HG03378 (cell line): Measurements from ENCODE around the gene SERPINE1.

Experiments
- ATAC-seq: cut with Tn5 transposase; IDR thresholded peaks from one replicate; pipeline ENCODE4 v1.9.1; 2021; ENCODE audit warnings: mild to moderate bottlenecking, moderate library complexity; ENCODE audit not compliant: unreplicated experiment

SERPINE1 gene

DNA sequence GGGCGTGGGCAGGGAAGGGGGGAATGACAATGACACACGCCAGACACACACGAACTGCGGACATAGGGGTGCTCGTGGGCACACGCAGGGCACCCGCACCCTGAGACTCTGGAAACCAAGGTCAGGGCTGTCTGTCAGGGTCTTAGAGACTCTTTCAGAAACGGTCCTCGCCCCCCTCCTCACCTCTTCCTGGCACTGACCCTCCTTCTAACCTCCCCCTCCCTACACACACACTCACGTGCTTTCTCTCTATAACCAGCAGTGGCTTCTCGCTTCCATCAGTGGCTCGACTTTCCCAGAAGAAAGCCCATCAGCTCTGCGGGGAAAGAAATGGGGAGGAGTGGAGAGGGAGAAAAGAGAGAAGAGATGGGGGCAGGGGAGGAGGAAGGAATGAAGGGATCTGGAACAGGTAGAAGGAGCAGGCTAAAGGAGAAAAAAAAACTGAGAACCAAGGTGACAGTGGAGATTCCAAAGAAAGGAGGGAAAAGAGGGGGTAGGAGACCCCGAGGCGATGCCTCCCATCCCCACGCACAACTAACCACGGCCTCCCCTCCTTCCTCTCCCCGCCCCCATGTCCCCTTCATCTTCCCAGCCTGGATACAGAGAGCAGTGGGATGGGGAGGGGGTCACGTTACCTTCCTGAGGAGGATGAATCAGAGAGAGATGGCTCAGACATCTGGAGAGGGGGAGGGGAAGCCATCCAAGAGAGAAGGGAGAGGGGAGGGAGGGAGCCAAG, 40.2 kb downstream of the SERPINE1 start:
- ATAC-seq: no peak

DNA sequence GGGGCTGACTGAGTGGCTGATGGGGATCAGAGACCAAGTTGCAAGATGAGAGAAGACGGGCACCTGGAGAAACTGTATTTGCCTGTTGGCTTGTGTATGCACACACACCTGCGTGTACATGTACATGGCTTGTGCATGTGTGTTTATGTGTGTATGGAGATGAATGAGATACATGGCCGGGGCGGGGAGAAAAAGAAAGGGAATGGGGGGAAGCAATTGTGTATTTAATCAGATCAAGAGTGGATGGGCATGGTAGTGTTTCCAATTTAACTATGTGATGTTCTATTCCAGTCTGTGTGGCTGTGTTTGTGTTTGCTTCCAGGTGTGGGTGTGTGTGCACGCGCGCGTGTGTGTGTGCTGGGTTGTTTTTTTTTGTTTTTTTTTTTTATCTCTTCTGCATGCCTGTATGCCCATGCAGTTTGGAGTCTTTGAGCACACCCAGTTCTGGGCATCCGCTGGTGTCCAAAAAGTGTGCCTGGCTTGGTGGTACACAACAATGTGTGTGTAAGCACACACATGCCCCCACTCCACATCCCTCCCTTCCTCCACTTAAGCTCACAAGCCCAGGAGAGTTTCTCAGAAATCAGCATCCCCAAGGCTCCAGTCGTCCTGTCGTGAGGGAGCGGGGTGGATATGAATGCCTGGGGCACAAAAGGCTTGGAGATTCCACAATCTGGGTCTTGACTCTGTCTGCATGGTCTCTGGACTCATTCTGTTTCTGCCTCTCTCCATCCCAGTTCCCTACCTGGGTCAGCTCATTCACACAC, 40.9 kb downstream of the SERPINE1 start:
- ATAC-seq: no peak

GRCh38 chr7:101168412-101169049, 41.6 kb downstream of the SERPINE1 start:
- ATAC-seq: no peak

DNA sequence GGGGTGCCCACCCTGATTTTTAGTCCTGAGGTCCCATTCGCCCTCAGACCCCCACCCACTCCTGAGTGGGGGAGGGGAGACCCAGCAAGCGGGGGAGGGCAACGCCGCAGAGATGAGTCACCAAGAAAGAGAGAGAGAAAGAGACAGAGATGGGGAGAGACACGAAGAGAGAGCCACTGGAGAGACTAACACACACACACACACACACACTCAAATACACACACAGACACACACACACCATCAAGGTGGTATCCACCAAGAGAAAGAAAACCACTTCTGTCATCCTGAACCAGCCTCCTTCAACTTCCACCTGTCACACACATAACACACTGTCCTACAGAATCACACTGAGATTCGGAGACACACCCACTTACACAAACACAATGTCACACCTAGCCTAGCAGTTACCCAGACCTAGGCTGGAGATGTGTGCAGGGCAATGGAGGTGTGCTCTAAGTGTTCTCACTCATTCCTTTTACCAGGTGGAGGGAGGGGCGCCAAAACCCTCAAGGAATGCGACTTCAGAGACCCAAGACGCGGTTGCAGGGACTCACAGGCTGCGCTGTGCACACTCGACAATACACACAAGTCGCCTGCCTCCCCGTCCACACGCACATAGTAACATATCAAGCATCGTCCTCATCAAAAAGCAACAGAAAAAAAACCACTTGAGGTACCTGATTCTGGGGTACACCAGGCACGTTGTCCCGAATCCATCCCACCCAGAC, 42.4 kb downstream of the SERPINE1 start:
- no peak for ATAC-seq

DNA sequence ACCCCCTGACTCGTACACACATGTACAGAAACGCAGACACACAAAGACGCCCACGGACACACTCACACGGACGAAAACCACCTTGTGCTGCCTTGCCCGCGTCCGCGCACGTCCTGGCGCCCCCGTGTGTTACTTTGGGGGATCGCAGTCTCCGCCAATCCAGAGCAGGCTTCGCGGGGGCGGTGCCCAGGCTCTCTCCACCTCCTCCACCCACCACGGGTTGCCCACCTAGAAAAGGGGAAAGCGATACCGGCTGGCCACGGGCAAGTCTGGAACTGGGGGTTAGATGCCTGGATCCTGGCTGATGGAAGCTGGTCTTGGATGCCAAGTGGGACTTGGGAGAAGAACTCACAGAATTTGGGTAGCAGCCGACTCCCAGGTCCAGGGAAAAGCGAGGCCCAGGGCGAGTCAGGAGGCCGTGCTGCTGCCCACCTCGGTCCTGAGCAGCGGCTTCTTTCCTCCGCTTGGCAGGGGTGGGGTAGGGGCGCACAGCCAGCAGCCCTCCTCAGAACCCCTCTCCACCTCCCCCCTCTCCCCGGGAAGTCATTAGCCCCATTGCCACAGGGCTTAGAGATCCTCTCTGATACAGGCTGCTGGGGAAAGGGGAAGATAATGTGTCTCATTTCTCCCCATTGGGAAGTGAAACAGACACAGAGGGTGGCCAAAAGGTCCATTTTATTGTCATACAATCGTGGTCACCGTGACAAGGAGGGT, 43.1 kb downstream of the SERPINE1 start:
- ATAC-seq: no peak

GRCh38 chr7:101170617-101171441, 43.9 kb downstream of the SERPINE1 start:
- no peak for ATAC-seq

- no peak for ATAC-seq
Observed at GRCh38 chr7:101171442-101171837, 44.5 kb downstream of the SERPINE1 start.

GRCh38 chr7:101172005-101172853, 45.3 kb downstream of the SERPINE1 start:
- ATAC-seq: no peak

- no peak for ATAC-seq
Observed at GRCh38 chr7:101172854-101173751, 46.2 kb downstream of the SERPINE1 start.

DNA sequence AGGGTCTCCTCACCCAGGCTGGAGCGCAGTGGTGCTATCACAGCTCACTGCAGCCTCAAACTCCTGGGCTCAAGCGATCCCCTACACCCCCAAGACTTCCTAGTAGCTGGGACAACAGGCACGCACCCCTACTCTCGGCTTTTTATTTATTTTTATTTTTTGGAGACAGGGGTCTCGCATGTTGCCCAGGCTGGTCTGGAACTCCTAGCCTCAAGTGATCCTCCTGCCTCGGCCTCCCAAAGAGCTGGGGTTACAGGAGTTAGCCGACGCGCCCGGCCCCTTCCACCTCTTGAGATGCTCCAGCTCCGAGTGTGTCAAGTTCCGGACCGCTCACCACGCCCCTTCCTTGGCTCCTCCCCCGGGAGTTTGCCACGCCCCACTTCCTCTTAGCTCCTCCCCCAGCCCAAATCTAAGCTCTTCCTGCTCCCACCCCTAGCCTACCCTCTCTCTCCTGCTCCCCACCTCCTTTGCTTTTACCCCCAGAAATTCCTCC, 46.9 kb downstream of the SERPINE1 start:
- no peak for ATAC-seq

GRCh38 chr7:101174322-101174854, 47.5 kb downstream of the SERPINE1 start:
- no peak for ATAC-seq

DNA sequence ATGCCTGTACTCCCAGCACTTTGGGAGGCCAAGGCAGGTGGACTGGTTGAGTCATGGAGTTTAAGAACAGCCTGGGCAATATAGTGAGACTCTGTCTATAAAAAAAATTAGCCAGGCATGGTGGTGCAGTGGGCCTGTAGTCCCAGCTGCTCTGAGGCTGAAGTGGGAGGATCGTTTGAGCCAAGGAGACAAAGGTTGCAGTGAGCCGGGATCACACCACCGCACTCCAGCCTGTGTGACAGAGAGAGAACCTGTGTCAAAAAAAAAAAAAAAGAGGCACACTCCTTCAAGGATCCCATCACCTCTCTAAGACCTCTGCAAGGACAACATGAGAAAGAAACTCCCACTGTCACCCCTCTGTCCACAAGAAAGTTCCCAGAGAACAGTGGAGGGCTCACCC, 48.8 kb downstream of the SERPINE1 start:
- ATAC-seq: no peak

GRCh38 chr7:101177644-101178043, 50.7 kb downstream of the SERPINE1 start:
- no peak for ATAC-seq

GRCh38 chr7:101179117-101179516, 52.2 kb downstream of the SERPINE1 start:
- ATAC-seq: no peak

GRCh38 chr7:101179713-101180112, 52.8 kb downstream of the SERPINE1 start:
- ATAC-seq: no peak

DNA sequence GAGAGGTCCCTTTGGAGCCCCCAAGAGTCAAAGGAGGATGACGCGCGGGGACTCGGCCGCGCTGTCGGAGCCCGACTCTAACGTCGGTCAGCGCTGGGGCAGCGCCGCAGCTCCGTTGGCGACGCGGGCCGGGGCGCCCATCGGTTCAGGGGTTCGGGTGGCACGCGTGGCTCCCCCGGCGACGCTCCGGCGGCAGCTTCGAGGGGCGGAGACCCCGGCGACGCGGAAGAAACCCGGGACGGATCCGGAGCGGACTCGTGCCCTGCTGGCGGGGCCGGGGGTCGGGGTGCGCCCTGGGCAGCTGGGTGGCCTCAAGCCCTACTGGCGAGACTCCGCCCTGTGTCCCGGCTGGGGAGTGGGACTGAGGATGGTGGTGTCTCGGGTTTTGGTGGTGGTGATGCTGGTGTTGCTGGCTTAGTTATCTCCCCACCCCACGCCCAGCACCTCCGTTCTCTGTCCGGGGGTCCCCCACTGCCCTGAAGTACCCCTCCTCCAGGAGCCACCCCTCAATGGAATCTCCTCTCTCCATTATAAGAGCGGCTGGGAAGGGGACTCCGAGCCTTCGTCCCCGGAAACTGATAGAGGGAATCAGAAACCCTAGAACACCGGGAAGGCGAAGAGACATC, 53.3 kb downstream of the SERPINE1 start, which contains the start of gene NAT16:
TSS of gene NAT16 (minus strand) at position 164 of the 626 bp plus-strand sequence. CDS start 5,486 bp downstream, outside the sequence.
- ATAC-seq: no peak
